Measurements from ENCODE around the gene SIM2. TPM values are rescaled to one million over a fixed set of nuclear protein-coding genes. Genes with fewer than 3 reads are reported as not detected.
"Not testable (repeated sequence)": the region's sequence is repeated elsewhere in the genome, so short reads cannot be mapped to it uniquely, and the experiment has no call there.

SIM2 gene
- not detected for total RNA-seq

DNA sequence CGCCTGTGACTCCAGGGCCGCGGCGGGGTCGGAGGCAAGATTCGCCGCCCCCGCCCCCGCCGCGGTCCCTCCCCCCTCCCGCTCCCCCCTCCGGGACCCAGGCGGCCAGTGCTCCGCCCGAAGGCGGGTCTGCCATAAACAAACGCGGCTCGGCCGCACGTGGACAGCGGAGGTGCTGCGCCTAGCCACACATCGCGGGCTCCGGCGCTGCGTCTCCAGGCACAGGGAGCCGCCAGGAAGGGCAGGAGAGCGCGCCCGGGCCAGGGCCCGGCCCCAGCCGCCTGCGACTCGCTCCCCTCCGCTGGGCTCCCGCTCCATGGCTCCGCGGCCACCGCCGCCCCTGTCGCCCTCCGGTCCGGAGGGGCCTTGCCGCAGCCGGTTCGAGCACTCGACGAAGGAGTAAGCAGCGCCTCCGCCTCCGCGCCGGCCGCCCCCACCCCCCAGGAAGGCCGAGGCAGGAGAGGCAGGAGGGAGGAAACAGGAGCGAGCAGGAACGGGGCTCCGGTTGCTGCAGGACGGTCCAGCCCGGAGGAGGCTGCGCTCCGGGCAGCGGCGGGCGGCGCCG is at the start of gene SIM2:
TSS of gene SIM2 (plus strand) at position 135 of the 565 bp plus-strand sequence. CDS start 632 bp downstream, outside the sequence.
- no peak for DNase-seq (ENCODE audit: low spot score)
- peak within 1 kb of the TSS; percentile 69 for H3K4me3 ChIP-seq
- peaks cover 42% of the 10 kb centered on the region for H3K27me3 ChIP-seq (replicated peaks; ENCODE audit: insufficient read depth)
- H3K36me3 ChIP-seq: no peaks in the 10 kb centered on the region
- TF ChIP-seq CTCF (IDR thresholded peaks at IDR 0.05): no peak
- peaks cover 35 to 47% of the 10 kb centered on the region in 2 donors for H3K4me1 ChIP-seq (ENCODE audit: control insufficient read depth in 1 of 2, low read depth in 2 of 2)
- no peak within 1 kb of the TSS for H3K27ac ChIP-seq
- no peak for ATAC-seq (ENCODE audit: insufficient number of reproducible peaks, low FRiP score, low read depth)
- no peaks in the 10 kb centered on the region for H3K9me3 ChIP-seq

- no peak overlapping the region for H3K27ac ChIP-seq
- no peaks in the 10 kb centered on the region for H3K36me3 ChIP-seq
- no peaks in the 10 kb centered on the region for H3K27me3 ChIP-seq (replicated peaks; ENCODE audit: insufficient read depth)
- no peak for ATAC-seq (ENCODE audit: insufficient number of reproducible peaks, low FRiP score, low read depth)
- H3K4me3 ChIP-seq: no peak overlapping the region
- DNase-seq (ENCODE audit: low spot score): no peak
- no peak for TF ChIP-seq CTCF (IDR thresholded peaks at IDR 0.05)
- no peaks in the 10 kb centered on the region for H3K4me1 ChIP-seq (ENCODE audit: control insufficient read depth in 1 of 2, low read depth in 2 of 2)
- no peaks in the 10 kb centered on the region for H3K9me3 ChIP-seq
Measured at GRCh38 chr21:36654324-36654723, 44.6 kb upstream of the SIM2 start.

DNA sequence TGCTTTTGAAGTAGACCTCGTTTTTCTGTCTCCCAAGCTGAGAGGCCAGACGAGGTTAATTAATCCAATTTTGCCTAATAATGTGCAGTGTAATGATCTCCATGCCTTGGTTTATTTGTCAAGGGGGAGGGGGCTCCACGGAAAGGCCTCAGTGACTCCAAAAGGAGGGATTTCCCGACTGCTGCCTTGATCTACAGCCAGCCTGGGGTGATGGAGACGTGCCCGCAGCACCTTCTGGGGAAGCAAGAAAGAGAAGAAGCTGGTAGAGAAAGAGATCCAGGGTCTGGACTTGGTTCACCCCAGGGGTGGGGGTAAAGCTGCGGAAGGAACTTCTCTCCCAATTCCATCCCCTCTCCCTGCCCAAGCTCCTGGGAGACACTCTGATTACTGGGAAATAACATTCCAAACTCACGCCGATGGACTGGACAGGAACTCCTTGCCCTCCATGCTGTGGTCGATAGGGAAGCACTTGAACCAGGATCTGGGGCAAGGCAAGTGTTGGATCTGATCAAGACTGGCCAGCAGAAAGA is 44.1 kb upstream of the SIM2 start:
- no peaks in the 10 kb centered on the region for H3K36me3 ChIP-seq
- no peaks in the 10 kb centered on the region for H3K4me1 ChIP-seq (ENCODE audit: control insufficient read depth in 1 of 2, low read depth in 2 of 2)
- H3K4me3 ChIP-seq: no peak overlapping the region
- DNase-seq (ENCODE audit: low spot score) (no peak), ATAC-seq (ENCODE audit: insufficient number of reproducible peaks, low FRiP score, low read depth) (no peak)
- H3K9me3 ChIP-seq: no peaks in the 10 kb centered on the region
- no peak for TF ChIP-seq CTCF (IDR thresholded peaks at IDR 0.05)
- H3K27me3 ChIP-seq (replicated peaks; ENCODE audit: insufficient read depth): no peaks in the 10 kb centered on the region
- H3K27ac ChIP-seq: no peak overlapping the region

- H3K4me1 ChIP-seq (ENCODE audit: control insufficient read depth in 1 of 2, low read depth in 2 of 2): no peaks in the 10 kb centered on the region
- no peak for TF ChIP-seq CTCF (IDR thresholded peaks at IDR 0.05)
- ATAC-seq (ENCODE audit: insufficient number of reproducible peaks, low FRiP score, low read depth) (no peak), DNase-seq (ENCODE audit: low spot score) (no peak)
- H3K27me3 ChIP-seq (replicated peaks; ENCODE audit: insufficient read depth): no peaks in the 10 kb centered on the region
- no peak overlapping the region for H3K4me3 ChIP-seq
- no peaks in the 10 kb centered on the region for H3K9me3 ChIP-seq
- no peaks in the 10 kb centered on the region for H3K36me3 ChIP-seq
- no peak overlapping the region for H3K27ac ChIP-seq
Measured at GRCh38 chr21:36656138-36656537, 42.8 kb upstream of the SIM2 start.

DNA sequence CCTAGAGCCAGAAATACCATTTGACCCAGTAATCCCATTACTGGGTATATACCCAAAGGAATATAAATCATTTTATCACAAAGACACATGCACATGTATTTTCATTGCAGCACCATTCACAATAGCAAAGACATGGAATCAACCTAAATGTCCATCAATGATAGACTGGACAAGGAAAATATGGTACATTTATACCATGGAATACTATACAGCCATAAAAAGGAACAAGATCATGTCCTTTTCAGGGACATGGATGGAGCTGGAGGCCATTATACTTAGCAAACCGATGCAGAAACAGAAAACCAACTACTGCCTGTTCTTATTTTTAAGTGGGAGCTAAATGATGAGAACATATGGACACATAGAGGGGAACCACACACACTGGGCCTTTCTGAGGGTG is 41.6 kb upstream of the SIM2 start:
- not testable (repeated sequence) for DNase-seq (ENCODE audit: low spot score); H3K4me3 ChIP-seq; ATAC-seq (ENCODE audit: insufficient number of reproducible peaks, low FRiP score, low read depth); H3K36me3 ChIP-seq; H3K9me3 ChIP-seq; H3K27ac ChIP-seq; H3K4me1 ChIP-seq (ENCODE audit: control insufficient read depth in 1 of 2, low read depth in 2 of 2); H3K27me3 ChIP-seq (replicated peaks; ENCODE audit: insufficient read depth)

- H3K4me1 ChIP-seq (ENCODE audit: control insufficient read depth in 1 of 2, low read depth in 2 of 2): no peaks in the 10 kb centered on the region
- H3K36me3 ChIP-seq: no peaks in the 10 kb centered on the region
- no peaks in the 10 kb centered on the region for H3K9me3 ChIP-seq
- ATAC-seq (ENCODE audit: insufficient number of reproducible peaks, low FRiP score, low read depth): no peak
- no peaks in the 10 kb centered on the region for H3K27me3 ChIP-seq (replicated peaks; ENCODE audit: insufficient read depth)
- DNase-seq (ENCODE audit: low spot score): no peak
- no peak for TF ChIP-seq CTCF (IDR thresholded peaks at IDR 0.05)
- no peak overlapping the region for H3K27ac ChIP-seq
- no peak overlapping the region for H3K4me3 ChIP-seq
Measured at GRCh38 chr21:36657999-36658398, 40.9 kb upstream of the SIM2 start.

Measured in thoracic aorta (tissue), 2 donors.